GM19463 (cell line): ENCODE results near the gene TDRD9.

Experiments used
- ATAC-seq: cut with Tn5 transposase; IDR thresholded peaks from one replicate; pipeline ENCODE4 v1.9.1; 2021; ENCODE audit warnings: mild to moderate bottlenecking, moderate library complexity; ENCODE audit not compliant: unreplicated experiment

The TDRD9 gene

GRCh38 chr14:104066719-104067295 lies 138.6 kb downstream of the TDRD9 start:
- ATAC-seq: no peak

GRCh38 chr14:104069541-104069940 lies 141.3 kb downstream of the TDRD9 start:
- no peak for ATAC-seq

- no peak for ATAC-seq
Measured at GRCh38 chr14:104072586-104072985, 144.3 kb downstream of the TDRD9 start.

- ATAC-seq: no peak
Measured at GRCh38 chr14:104073764-104074163, 145.5 kb downstream of the TDRD9 start.

DNA sequence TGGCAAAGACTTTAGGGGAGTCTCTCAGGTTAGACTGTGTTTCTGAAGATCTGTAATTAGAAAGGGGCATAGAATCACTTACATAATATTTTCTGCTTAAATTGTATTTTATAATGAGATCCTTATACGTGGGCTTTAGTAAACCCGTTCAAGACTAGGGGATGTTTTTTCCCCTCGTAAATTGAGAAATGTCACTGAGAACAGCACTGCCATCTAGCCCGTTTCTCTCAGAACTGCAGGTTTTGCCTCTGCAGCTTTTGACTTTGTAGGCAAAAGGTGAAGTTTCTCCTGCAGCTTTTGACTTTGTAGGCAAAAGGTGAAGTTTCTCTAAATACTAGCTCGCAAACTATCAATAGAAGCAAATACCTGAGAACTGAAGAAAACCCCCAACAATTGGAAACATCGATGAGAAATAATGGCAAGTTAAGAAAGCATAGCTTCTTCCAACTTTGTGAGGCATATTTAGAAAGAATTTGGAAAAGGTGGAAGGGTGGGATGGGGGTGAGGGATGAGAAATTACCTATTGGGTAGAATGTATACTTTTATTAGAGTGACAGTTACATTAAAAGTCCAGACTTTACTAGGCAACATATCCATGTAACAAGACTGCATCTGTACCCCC lies 147.4 kb downstream of the TDRD9 start:
- no peak for ATAC-seq

- no peak for ATAC-seq
Measured at GRCh38 chr14:104076743-104077142, 148.5 kb downstream of the TDRD9 start.

GRCh38 chr14:104078031-104078455 lies 149.8 kb downstream of the TDRD9 start:
- no peak for ATAC-seq

GRCh38 chr14:104080376-104081260 lies 152.4 kb downstream of the TDRD9 start:
- ATAC-seq: no peak

DNA sequence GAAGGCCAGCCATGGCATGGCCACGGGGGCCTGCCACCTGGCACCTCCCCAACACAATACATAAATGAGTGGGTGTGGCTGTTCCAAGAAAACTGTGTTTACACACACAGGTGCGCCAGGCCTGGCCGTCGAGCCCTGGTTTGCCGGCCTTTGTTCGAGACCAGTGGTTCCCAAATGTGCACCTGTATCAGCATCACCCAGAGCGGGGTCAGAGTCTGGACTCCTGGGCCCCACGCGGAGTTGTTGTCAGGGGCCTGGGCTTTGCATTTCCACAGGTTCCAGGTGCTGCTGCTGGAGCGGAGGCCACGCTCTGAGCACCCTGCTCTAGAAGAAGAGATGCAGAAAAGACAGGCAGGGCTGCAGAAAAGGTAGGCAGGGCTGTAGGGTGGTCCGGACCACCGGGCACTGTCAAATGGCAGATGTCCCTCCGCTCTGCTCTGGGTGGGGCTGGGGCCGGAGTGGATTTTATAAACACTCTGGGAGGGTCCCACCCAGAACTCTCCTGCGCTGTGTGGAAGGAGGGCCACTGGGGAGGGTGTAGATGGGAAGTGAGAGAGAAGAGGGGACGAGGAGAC lies 153.1 kb downstream of the TDRD9 start:
- no peak for ATAC-seq

DNA sequence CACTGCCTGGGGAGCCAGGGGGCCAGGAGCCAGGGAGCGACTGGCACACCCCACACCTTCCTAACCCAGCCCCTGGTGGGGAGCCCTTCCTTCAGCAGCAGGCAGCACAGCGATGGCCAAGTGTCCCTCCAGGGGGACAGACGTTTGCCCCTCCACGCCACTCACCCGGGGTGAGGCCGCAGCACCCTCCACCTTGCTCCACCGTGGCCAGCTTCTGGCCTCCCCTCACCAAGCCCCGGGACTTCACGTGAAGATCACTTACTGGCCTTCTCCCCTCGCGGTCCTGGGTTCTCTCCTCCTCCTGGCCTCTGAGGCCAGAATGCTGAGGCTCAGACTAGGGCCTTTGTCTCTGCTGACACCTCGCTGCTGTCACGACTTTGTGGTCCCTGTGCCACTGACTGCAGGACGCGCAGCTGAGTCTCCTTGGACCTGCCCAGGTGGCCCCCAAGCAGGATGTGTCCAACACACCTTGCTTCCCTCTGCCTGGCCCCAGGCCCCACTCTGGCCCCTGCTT lies 153.8 kb downstream of the TDRD9 start:
- no peak for ATAC-seq

DNA sequence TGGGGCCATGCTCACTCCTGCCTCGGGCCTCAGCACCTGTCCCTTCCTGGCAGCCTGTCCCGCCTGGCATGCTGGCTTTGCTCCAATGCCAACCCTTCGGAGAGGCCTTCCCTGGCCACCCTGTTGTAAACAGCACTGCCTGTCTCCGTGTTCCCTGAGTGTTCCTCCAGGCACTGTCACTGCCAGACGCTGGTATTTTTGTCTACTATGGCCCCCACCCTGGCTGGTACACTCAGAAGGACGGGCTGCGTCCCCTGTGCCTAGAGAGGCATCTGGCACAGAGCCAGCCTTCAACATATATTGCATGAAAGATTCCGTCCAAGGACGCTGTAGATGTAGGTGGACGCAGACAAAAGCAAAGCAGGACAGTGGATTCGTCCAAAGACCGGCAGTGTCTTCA lies 154.6 kb downstream of the TDRD9 start:
- ATAC-seq: no peak

DNA sequence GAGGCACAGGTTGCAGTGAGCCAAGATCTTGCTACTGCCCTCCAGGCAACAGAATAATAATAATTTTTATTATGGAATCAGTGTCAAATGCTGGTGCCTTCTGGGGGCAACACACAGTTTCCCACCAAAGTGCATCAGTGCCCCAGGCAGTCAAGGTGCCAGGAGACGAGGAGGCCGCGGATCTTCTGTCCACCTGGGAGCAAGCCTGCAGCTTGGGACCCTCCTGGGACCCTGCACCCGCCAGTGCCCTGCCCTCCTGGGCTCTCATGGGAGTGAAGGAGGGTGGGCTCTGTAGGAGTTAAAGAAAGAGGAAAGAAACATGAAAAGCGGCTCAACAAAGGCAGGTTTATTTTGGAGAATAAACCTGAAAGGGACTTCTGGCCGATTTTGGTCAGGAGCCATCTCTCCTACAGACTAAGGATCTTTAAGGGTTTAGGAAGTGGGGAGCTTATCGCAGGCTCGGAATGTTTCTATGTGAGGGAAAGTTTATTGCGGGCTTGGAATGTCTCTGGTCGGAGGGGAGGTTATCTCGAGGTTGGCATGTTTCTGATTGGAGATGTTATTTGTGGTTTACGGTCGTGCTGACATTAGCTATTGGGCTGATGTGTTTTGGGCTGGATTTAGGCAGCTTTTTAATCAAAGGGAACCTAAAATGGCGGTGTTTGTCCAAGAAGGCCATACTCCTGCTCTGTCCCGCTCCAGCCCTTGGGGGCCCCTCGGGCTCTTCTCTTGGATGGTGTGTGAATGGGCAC lies 156.2 kb downstream of the TDRD9 start:
- ATAC-seq: no peak

DNA sequence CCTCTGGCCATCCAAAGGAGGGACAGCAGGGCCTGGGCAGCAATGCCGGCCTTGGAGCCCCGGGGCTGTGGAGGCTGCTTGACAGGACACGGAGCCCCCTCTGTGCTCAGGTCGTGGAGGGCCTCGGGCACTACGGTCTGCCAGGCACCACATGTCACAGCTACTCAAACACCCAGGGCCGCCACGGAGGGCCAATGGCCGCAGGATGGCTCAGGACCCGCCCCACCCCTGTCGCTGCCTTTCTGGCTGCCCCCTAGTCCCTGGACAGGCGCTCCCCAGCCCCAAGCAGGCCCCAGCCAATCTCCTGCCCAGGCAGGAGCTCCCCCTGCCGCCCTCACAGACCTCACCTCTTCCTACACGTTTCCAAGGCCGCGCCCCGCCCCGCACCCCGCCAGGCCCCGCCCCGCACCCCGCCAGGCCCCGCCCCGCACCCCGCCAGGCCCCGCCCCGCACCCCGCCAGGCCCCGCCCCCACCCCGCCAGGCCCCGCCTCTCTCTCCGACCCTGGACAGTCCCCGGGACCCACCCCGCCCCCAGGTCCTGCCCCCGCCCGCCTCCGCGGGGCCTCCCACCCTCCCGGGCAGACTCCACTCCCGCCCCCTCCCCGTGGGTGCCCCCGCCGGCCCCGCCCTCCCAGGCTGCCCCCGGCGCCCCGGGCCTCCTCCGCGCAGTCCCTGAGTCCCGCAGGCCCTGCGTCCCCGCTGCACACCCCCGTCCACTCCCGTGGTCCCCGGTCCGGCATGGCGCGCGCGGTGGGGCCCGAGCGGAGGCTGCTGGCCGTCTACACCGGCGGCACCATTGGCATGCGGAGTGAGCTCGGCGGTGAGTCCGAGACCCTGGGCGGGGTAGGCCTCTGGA lies 157.0 kb downstream of the TDRD9 start, which contains the start of gene ASPG:
TSS of gene ASPG (plus strand) at position 669 of the 857 bp plus-strand sequence. CDS start at position 740, 71 bp downstream.
- no peak for ATAC-seq

DNA sequence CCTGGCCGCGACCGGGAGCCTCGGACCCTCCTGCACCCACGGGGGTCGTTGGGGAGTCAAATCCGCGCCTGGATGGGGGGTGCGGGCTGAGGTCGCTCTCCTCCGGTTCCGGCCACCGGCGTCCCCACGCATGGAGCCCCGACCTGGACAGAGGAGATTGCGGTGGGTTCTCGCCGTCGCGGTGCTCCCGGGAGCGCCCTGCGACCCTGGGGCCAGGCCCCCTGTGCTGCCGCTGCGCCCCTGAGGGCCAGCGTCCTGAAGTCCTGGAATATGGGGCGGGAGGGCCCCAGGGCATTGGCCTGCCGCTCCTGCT lies 157.6 kb downstream of the TDRD9 start:
- no peak for ATAC-seq

GRCh38 chr14:104086210-104086660 lies 158.0 kb downstream of the TDRD9 start:
- no peak for ATAC-seq

DNA sequence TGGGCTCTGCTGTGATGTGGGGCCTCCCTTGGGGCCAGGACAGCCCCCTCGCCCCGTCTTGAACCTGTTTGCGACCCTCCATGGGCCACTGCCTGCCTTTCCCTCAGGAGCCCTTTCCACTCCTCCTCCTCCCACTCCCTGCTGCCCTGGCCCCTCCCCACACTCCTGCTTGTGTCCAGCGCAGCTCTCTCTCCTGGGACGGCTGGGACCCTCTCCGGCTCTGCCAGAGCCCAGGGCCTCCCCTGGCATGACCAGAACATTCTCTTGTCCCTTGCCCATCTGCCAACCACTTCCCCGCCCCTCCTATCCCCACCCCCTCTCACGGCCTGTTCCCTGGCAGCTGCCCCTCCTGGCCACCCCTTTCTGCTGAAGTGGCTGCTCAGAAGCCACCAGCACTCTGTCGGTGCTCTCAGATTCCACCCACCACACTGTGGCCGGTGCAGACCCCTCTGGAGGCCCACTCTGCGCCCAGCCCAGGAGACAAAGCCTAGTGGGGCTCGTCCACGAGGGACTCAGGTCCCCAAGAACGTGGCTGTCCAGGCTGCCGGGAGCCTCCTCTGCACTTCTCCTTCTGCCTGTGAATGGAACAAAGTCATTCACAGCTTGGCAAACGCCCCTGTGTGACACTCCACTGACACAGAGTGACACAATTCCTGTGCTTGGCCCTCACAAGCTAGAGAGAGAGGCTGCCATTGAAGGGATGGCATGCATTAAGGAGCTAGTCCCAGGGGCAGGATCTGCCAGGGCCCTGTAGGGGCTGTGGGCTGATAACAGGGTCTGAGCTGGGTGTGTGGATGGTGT lies 158.6 kb downstream of the TDRD9 start:
- no peak for ATAC-seq

GRCh38 chr14:104087505-104087904 lies 159.2 kb downstream of the TDRD9 start:
- no peak for ATAC-seq

DNA sequence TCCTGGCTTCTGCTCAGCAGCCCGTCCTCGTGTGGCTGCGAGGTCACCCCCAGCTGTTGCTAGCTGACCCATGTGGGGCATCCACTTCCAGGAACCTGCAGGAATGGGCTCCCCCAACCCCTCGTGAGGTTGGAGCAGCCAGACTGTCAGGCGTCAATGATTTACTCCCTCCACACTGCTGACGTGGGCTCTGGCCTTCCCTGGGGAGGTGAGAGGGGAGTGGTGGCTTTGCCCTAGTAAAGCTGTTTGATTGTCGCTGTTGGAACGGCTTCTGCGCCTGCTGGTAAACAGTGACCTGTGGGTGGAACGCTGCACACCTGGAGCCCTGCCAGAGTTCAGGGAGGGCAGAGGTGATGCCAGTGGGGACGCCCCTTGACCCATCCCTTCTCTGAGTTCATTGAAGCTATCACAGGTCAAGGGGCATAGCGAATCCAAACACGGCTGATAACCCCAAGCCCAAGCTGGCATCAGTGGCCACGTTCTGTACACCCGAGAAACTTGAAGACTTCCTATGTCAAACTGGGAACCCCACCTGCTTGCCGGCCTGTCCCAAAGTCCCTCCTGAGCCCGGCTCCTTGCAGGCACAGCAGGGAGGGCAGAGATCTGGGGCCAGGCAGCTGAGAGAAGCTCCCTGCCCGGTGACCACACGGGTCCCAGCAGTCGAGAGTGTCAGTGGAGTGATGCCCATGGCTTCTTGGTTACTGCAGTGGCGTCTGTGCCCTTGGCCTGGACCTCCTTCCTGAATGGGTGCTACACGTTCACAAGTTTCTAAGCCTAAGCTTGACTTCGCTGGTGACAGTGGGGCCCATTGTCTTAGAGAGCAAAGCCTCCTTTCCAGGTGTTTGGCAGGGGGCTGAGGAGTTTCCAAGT lies 160.0 kb downstream of the TDRD9 start:
- ATAC-seq: no peak
